ENCODE data around the gene TOP2B. TPM values are rescaled to one million over a fixed set of nuclear protein-coding genes. Genes with fewer than 3 reads are reported as not detected.

TOP2B gene
- total RNA-seq, 6 experiments from 2014 or later: 69.9 to 97.1 (median 88.5) TPM

DNA sequence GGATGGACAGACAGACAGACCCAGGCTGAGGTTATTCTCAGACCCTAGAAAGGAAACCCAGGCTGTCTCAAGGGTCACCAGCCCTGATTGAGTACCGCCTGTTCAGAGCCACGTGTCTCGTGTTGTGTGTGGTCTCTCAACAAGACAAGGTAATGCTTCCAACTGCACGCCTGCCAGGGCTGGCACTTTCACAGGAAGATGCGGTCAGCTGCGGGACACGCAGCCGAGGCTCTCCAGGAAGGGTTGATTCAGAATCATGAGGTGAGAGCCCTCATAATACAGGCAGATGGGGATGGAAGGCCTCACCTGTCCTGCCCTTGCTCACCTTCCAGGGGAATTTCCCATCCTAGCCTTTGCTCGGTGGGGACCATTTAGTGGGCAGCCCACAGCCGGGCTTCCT is 81.4 kb downstream of the TOP2B start:
- TF ChIP-seq, protein P1, sequence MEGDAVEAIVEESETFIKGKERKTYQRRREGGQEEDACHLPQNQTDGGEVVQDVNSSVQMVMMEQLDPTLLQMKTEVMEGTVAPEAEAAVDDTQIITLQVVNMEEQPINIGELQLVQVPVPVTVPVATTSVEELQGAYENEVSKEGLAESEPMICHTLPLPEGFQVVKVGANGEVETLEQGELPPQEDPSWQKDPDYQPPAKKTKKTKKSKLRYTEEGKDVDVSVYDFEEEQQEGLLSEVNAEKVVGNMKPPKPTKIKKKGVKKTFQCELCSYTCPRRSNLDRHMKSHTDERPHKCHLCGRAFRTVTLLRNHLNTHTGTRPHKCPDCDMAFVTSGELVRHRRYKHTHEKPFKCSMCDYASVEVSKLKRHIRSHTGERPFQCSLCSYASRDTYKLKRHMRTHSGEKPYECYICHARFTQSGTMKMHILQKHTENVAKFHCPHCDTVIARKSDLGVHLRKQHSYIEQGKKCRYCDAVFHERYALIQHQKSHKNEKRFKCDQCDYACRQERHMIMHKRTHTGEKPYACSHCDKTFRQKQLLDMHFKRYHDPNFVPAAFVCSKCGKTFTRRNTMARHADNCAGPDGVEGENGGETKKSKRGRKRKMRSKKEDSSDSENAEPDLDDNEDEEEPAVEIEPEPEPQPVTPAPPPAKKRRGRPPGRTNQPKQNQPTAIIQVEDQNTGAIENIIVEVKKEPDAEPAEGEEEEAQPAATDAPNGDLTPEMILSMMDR (IDR thresholded peaks at IDR 0.05): no peak
- Mint-ChIP-seq H3K27ac (peak overlapping the region; percentile 99), H3K4me1 (ENCODE audit: low read depth) (peaks cover 64% of the 10 kb centered on the region), H3K4me3 (no peak overlapping the region), H3K9me3 (no peaks in the 10 kb centered on the region), H3K36me3 (ENCODE audit: low read depth) (peaks cover 6% of the 10 kb centered on the region), H3K27me3 (ENCODE audit: insufficient read depth) (peaks cover 3% of the 10 kb centered on the region)
- DNase-seq: no peak

- TF ChIP-seq, protein P1 (IDR thresholded peaks at IDR 0.05): no peak
- Mint-ChIP-seq H3K4me3 (peak overlapping the region; percentile 57), H3K27ac (peak overlapping the region; percentile 99), H3K36me3 (ENCODE audit: low read depth) (no peaks in the 10 kb centered on the region), H3K4me1 (ENCODE audit: low read depth) (peaks cover 54% of the 10 kb centered on the region), H3K9me3 (no peaks in the 10 kb centered on the region), H3K27me3 (ENCODE audit: insufficient read depth) (peaks cover 4% of the 10 kb centered on the region)
- DNase-seq: peak; percentile 96
These were observed 82.5 kb downstream of the TOP2B start for GRCh38 chr3:25582242-25582641.

DNA sequence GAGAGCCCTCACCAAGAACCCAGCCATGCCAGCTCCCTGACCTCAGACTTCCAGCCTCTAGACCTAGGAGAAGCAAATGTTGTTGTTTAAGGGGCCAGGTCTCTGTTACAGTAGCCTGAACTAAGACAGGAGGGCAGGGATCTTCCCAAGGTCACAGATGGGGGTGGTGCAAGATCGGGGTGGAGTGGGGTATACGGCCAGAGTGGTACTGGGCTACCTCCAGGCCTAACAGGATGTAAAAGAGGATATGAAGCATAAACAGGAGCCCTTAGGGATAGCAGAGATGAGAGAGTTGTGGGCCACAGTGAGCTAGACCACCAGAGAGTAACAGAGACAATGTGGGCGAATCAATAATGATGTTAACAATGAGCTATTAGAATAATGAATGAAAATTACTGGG is 82.9 kb downstream of the TOP2B start:
- TF ChIP-seq, protein P1 (IDR thresholded peaks at IDR 0.05): no peak
- peak overlapping the region; percentile 99 for H3K27ac Mint-ChIP-seq
- H3K4me1 Mint-ChIP-seq (ENCODE audit: low read depth): peaks cover 58% of the 10 kb centered on the region
- no peak for DNase-seq
- no peaks in the 10 kb centered on the region for H3K36me3 Mint-ChIP-seq (ENCODE audit: low read depth)
- peak overlapping the region; percentile 57; the same call in 1 of the 2 replicates for H3K4me3 Mint-ChIP-seq
- H3K9me3 Mint-ChIP-seq: no peaks in the 10 kb centered on the region
- H3K27me3 Mint-ChIP-seq (ENCODE audit: insufficient read depth): peaks cover 8% of the 10 kb centered on the region

DNA sequence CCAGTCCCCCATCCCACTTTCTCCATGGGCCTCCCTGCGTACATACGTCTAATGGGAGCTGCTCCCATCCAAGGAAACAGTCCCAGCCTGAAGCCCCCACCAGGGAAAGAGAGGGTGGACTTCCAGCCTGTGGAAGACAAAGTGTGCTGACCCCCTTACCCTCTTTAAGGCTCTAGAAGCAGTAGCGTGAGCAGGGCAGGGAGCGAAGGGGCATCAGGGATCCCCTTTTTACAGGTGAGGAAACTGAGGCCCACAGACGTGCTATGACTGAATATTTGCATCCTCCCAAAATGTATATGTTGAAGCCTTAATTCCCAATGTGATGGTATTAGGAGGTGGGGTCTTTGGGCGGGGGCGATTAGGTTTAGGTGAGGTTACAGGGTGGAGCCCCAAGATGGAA is 83.4 kb downstream of the TOP2B start:
- H3K4me1 Mint-ChIP-seq (ENCODE audit: low read depth): peaks cover 61% of the 10 kb centered on the region
- H3K36me3 Mint-ChIP-seq (ENCODE audit: low read depth): no peaks in the 10 kb centered on the region
- no peaks in the 10 kb centered on the region for H3K9me3 Mint-ChIP-seq
- no peak for DNase-seq
- TF ChIP-seq, protein P1 (IDR thresholded peaks at IDR 0.05): no peak
- peaks cover 9% of the 10 kb centered on the region for H3K27me3 Mint-ChIP-seq (ENCODE audit: insufficient read depth)
- no peak overlapping the region for H3K4me3 Mint-ChIP-seq
- H3K27ac Mint-ChIP-seq: peak overlapping the region; percentile 99

- Mint-ChIP-seq H3K4me3 (no peak overlapping the region), H3K36me3 (ENCODE audit: low read depth) (no peaks in the 10 kb centered on the region), H3K27ac (peak overlapping the region; percentile 20; the same call in 1 of the 2 replicates), H3K4me1 (ENCODE audit: low read depth) (peaks cover 61% of the 10 kb centered on the region), H3K27me3 (ENCODE audit: insufficient read depth) (peaks cover 9% of the 10 kb centered on the region), H3K9me3 (no peaks in the 10 kb centered on the region)
- TF ChIP-seq, protein P1 (IDR thresholded peaks at IDR 0.05): no peak
- DNase-seq: no peak
These were observed 84.2 kb downstream of the TOP2B start for GRCh38 chr3:25580534-25580933.

- Mint-ChIP-seq H3K4me3 (no peak overlapping the region), H3K36me3 (ENCODE audit: low read depth) (no peaks in the 10 kb centered on the region), H3K27me3 (ENCODE audit: insufficient read depth) (peaks cover 6% of the 10 kb centered on the region), H3K27ac (no peak overlapping the region), H3K9me3 (no peaks in the 10 kb centered on the region), H3K4me1 (ENCODE audit: low read depth) (peaks cover 61% of the 10 kb centered on the region)
- no peak for DNase-seq
- TF ChIP-seq, protein P1 (IDR thresholded peaks at IDR 0.05): no peak
These were observed 86.6 kb downstream of the TOP2B start for GRCh38 chr3:25578059-25578458.

All from HFFc6 (cell line).